K562 (cell line): ENCODE data around the gene CIAO2B. TPM values are rescaled to one million over a fixed set of nuclear protein-coding genes. Genes with fewer than 3 reads are reported as not detected.
A peak's percentile ranks its signal among the peaks of the same experiment; 100 is the strongest.

Experiments used
- DACH1 ChIP-seq: fragments of 450-650 bp; IDR thresholded peaks from 2 replicates; pipeline ENCODE4 v1.6.1; 2018; ENCODE audit not compliant: partially characterized antibody
- MEF2D ChIP-seq: conservative IDR thresholded peaks from 2 replicates; pipeline ENCODE4 v1.6.1; 2016; ENCODE audit warnings: low read depth, missing genetic modification characterization, missing compliant biosample characterization
- NUFIP1 ChIP-seq: fragments of 450-650 bp; IDR thresholded peaks from 2 replicates; pipeline ENCODE4 v1.6.1; 2018; ENCODE audit not compliant: partially characterized antibody
- ZC3H4 ChIP-seq: sonication (generic); formaldehyde crosslinking; IDR thresholded peaks from 2 replicates; pipeline ENCODE4 v1.9.0; 2021; ENCODE audit warnings: missing genetic modification reagents, borderline replicate concordance
- polyA plus RNA-seq, 8 experiments: library from polyadenylated mRNA; depleted of rRNA in 4 of 8; stranded (reverse) in 5 of 8; unstranded in 3 of 8; fragments of >200 nt; fragmentation: Nextera tagmentation in 2 of 8; fragmentation: Illumina TruSeq in 1 of 8; extraction: Ambion mirVana in 2 of 8; extraction: Trizol in 1 of 8; gene quantifications; 2 replicates each; pipeline versions ENCODE4 v1.2.1 to v1.2.3, GENCODE V29; 2011 to 2014; ENCODE audit warnings: inconsistent platforms in 1 of 8, missing spikeins in 1 of 8
- total RNA-seq, 7 experiments: library from RNA; depleted of rRNA in 6 of 7; stranded (reverse); fragments of >200 nt in 6 of 7; fragmentation: Illumina TruSeq in 2 of 7; extraction: Trizol in 2 of 7; gene quantifications; 2 replicates each; pipeline versions ENCODE4 v1.2.1 to v1.2.3, GENCODE V29; 2011 to 2021; ENCODE audit warnings: low replicate concordance in 1 of 7
- TF ChIP-seq, protein P1 (sequence below): IDR thresholded peaks from 2 replicates; pipeline ENCODE4 v1.6.1; 2012; ENCODE audit warnings: low read depth, low read length, improper control_type of control experiment, borderline replicate concordance
- TF ChIP-seq, protein P2 (sequence below): sonication (generic); formaldehyde crosslinking; IDR thresholded peaks from 2 replicates; pipeline ENCODE4 v1.8.0; 2022; ENCODE audit warnings: mild to moderate bottlenecking, missing genetic modification reagents
- TF ChIP-seq, protein P3 (sequence below): fragments of 200-600 bp; sonication (generic); IDR thresholded peaks from one replicate; pipeline ENCODE4 v1.6.1; 2012; ENCODE audit warnings: mild to moderate bottlenecking, low read depth, low read length, inconsistent platforms

Gene CIAO2B
- total and polyA plus RNA-seq, 9 of the 15 experiments (the other 6 are each of a cell fraction or from before 2014, with no cell fraction given) = 86.8 to 182 (median 113) TPM

DNA sequence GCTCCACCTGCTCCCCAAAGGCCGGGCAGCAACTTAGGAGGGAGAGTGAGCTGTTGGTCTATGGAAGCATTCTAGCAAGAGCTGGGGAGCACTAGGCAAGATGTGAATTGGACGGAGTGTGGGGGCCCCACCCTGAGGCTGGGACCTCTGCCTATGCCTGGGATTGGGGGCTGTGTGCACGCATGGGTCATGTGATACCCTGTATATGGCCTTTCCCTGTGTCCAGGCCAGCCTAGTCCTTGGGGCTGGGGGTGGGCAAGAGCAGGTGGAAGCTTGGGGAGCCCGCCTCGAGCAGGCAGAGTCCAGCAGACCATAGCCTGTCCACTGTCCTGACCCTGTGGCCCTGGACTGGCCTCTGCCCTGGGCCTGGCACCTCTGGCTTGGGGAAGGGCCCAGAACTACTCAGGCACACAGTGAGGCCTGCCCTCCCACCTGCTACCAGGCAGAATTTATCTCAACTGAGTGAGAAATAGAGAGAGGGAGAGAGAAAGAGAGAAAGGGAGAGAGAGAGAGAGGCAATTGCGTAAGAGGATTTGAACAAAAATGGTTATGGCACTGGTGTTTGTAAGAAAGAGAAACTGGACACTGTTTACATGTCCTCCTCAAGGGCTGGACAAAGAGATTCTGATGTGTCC is 34.8 kb downstream of the CIAO2B start (continued):
- TF ChIP-seq, protein P1, sequence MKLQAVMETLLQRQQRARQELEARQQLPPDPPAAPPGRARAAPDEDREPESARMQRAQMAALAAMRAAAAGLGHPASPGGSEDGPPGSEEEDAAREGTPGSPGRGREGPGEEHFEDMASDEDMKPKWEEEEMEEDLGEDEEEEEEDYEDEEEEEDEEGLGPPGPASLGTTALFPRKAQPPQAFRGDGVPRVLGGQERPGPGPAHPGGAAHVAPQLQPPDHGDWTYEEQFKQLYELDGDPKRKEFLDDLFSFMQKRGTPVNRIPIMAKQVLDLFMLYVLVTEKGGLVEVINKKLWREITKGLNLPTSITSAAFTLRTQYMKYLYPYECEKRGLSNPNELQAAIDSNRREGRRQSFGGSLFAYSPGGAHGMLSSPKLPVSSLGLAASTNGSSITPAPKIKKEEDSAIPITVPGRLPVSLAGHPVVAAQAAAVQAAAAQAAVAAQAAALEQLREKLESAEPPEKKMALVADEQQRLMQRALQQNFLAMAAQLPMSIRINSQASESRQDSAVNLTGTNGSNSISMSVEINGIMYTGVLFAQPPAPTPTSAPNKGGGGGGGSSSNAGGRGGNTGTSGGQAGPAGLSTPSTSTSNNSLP = no peak
- TF ChIP-seq, protein P2, sequence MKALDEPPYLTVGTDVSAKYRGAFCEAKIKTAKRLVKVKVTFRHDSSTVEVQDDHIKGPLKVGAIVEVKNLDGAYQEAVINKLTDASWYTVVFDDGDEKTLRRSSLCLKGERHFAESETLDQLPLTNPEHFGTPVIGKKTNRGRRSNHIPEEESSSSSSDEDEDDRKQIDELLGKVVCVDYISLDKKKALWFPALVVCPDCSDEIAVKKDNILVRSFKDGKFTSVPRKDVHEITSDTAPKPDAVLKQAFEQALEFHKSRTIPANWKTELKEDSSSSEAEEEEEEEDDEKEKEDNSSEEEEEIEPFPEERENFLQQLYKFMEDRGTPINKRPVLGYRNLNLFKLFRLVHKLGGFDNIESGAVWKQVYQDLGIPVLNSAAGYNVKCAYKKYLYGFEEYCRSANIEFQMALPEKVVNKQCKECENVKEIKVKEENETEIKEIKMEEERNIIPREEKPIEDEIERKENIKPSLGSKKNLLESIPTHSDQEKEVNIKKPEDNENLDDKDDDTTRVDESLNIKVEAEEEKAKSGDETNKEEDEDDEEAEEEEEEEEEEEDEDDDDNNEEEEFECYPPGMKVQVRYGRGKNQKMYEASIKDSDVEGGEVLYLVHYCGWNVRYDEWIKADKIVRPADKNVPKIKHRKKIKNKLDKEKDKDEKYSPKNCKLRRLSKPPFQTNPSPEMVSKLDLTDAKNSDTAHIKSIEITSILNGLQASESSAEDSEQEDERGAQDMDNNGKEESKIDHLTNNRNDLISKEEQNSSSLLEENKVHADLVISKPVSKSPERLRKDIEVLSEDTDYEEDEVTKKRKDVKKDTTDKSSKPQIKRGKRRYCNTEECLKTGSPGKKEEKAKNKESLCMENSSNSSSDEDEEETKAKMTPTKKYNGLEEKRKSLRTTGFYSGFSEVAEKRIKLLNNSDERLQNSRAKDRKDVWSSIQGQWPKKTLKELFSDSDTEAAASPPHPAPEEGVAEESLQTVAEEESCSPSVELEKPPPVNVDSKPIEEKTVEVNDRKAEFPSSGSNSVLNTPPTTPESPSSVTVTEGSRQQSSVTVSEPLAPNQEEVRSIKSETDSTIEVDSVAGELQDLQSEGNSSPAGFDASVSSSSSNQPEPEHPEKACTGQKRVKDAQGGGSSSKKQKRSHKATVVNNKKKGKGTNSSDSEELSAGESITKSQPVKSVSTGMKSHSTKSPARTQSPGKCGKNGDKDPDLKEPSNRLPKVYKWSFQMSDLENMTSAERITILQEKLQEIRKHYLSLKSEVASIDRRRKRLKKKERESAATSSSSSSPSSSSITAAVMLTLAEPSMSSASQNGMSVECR (CRISPR knock-in tag) = peak; percentile 60; the same call in 1 of the 2 replicates
- TF ChIP-seq MEF2D (tag) (peak; percentile 80), ZC3H4 (CRISPR knock-in tag) (no peak), DACH1 (no peak), NUFIP1 (no peak)
- TF ChIP-seq, protein P3, sequence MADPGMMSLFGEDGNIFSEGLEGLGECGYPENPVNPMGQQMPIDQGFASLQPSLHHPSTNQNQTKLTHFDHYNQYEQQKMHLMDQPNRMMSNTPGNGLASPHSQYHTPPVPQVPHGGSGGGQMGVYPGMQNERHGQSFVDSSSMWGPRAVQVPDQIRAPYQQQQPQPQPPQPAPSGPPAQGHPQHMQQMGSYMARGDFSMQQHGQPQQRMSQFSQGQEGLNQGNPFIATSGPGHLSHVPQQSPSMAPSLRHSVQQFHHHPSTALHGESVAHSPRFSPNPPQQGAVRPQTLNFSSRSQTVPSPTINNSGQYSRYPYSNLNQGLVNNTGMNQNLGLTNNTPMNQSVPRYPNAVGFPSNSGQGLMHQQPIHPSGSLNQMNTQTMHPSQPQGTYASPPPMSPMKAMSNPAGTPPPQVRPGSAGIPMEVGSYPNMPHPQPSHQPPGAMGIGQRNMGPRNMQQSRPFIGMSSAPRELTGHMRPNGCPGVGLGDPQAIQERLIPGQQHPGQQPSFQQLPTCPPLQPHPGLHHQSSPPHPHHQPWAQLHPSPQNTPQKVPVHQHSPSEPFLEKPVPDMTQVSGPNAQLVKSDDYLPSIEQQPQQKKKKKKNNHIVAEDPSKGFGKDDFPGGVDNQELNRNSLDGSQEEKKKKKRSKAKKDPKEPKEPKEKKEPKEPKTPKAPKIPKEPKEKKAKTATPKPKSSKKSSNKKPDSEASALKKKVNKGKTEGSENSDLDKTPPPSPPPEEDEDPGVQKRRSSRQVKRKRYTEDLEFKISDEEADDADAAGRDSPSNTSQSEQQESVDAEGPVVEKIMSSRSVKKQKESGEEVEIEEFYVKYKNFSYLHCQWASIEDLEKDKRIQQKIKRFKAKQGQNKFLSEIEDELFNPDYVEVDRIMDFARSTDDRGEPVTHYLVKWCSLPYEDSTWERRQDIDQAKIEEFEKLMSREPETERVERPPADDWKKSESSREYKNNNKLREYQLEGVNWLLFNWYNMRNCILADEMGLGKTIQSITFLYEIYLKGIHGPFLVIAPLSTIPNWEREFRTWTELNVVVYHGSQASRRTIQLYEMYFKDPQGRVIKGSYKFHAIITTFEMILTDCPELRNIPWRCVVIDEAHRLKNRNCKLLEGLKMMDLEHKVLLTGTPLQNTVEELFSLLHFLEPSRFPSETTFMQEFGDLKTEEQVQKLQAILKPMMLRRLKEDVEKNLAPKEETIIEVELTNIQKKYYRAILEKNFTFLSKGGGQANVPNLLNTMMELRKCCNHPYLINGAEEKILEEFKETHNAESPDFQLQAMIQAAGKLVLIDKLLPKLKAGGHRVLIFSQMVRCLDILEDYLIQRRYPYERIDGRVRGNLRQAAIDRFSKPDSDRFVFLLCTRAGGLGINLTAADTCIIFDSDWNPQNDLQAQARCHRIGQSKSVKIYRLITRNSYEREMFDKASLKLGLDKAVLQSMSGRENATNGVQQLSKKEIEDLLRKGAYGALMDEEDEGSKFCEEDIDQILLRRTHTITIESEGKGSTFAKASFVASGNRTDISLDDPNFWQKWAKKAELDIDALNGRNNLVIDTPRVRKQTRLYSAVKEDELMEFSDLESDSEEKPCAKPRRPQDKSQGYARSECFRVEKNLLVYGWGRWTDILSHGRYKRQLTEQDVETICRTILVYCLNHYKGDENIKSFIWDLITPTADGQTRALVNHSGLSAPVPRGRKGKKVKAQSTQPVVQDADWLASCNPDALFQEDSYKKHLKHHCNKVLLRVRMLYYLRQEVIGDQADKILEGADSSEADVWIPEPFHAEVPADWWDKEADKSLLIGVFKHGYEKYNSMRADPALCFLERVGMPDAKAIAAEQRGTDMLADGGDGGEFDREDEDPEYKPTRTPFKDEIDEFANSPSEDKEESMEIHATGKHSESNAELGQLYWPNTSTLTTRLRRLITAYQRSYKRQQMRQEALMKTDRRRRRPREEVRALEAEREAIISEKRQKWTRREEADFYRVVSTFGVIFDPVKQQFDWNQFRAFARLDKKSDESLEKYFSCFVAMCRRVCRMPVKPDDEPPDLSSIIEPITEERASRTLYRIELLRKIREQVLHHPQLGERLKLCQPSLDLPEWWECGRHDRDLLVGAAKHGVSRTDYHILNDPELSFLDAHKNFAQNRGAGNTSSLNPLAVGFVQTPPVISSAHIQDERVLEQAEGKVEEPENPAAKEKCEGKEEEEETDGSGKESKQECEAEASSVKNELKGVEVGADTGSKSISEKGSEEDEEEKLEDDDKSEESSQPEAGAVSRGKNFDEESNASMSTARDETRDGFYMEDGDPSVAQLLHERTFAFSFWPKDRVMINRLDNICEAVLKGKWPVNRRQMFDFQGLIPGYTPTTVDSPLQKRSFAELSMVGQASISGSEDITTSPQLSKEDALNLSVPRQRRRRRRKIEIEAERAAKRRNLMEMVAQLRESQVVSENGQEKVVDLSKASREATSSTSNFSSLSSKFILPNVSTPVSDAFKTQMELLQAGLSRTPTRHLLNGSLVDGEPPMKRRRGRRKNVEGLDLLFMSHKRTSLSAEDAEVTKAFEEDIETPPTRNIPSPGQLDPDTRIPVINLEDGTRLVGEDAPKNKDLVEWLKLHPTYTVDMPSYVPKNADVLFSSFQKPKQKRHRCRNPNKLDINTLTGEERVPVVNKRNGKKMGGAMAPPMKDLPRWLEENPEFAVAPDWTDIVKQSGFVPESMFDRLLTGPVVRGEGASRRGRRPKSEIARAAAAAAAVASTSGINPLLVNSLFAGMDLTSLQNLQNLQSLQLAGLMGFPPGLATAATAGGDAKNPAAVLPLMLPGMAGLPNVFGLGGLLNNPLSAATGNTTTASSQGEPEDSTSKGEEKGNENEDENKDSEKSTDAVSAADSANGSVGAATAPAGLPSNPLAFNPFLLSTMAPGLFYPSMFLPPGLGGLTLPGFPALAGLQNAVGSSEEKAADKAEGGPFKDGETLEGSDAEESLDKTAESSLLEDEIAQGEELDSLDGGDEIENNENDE = no peak
